ENCODE results near the gene FAM72C. TPM values are rescaled to one million over a fixed set of nuclear protein-coding genes. Genes with fewer than 3 reads are reported as not detected.
"Not testable (repeated sequence)": the region's sequence is repeated elsewhere in the genome, so short reads cannot be mapped to it uniquely, and the experiment has no call there.

The FAM72C gene
- total and polyA plus RNA-seq, 2 of the 8 experiments (the other 6 are each of a cell fraction or from before 2014, with no cell fraction given) = 1.9 to 6.3 TPM

DNA sequence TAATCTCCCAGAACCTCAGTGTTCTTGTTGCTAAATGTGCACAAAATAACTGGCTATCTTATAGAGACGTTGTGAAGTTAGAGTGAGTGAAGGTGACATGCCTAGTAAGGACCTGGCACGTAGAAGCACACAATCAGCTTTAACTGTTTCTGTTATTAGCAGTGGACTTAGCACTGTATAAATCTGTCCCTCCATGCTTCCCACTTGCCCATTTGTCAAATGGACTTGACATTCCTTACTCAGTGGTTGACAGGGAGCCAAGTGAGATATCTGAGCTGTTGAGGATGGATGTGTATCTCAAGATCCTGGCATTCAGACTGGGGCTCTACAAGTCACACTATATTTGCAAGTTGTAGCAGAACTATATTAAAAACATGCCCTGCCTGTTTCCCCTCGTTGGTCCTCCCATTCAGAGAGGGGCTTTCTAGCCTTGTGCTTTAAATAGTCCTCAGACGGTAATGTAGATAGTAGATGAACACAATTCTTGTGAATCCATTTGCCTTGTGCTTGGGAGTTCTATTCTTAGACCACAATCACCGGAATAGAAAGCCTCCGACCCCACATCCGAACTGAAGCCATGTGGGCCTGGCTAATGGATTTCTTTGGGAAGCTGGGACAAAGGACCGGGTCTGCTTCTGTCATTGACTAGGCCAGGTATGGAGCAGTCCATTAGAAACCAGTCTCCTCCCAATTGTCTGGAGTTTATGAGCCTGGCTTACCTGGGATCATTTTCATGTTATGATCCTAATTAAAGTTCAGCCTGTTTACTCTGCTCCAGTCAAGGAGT is 43.6 kb upstream of the FAM72C start:
- H2BK15ac ChIP-seq (ENCODE audit: low read length); H3K9me3 ChIP-seq (ENCODE audit: insufficient read depth in 2 of 2, low read depth in 1 of 2, low read length in 1 of 2); H3K4me2 ChIP-seq (ENCODE audit: insufficient read depth in 1 of 2, low read depth in 2 of 2, low read length in 2 of 2); H3K23me2 ChIP-seq (ENCODE audit: low read depth, low read length); H3K79me1 ChIP-seq (ENCODE audit: low read depth, low read length); H2BK20ac ChIP-seq (ENCODE audit: low read length); H2BK120ac ChIP-seq (replicated peaks; ENCODE audit: low read depth, low read length); H3K79me2 ChIP-seq (ENCODE audit: control insufficient read depth in 1 of 2, insufficient read depth in 2 of 2, low read length in 2 of 2); H3K56ac ChIP-seq (replicated peaks; ENCODE audit: insufficient read length, low read depth, low read length); H2AFZ ChIP-seq (ENCODE audit: low read length); H2AK5ac ChIP-seq (ENCODE audit: low read depth, low read length); H3K27ac ChIP-seq (ENCODE audit: low read depth, low read length); H2BK5ac ChIP-seq (ENCODE audit: low read depth, low read length); H3K9ac ChIP-seq (replicated peaks in 1 of 4; ENCODE audit: extremely low read depth in 1 of 4, low read depth in 3 of 4, low read length in 3 of 4); H3K36me3 ChIP-seq (ENCODE audit: control insufficient read depth in 2 of 4, insufficient read depth in 4 of 4, low read length in 3 of 4); H3K4me3 ChIP-seq (ENCODE audit: extremely low read depth in 1 of 4, insufficient read depth in 2 of 4, low read depth in 3 of 4, low read length in 4 of 4); H3K18ac ChIP-seq (ENCODE audit: extremely low read depth, low read length); H4K91ac ChIP-seq (replicated peaks; ENCODE audit: insufficient read length, low read length); H3K4me1 ChIP-seq (replicated peaks in 1 of 4; ENCODE audit: control insufficient read depth in 3 of 4, insufficient read depth in 4 of 4, low read length in 3 of 4); H4K8ac ChIP-seq (ENCODE audit: extremely low read depth, insufficient read depth, low read length); H3K23ac ChIP-seq (ENCODE audit: insufficient read length); H4K20me1 ChIP-seq (replicated peaks in 1 of 2; ENCODE audit: control insufficient read depth in 1 of 2, insufficient read depth in 2 of 2, low read length in 2 of 2); H3K4ac ChIP-seq (replicated peaks; ENCODE audit: insufficient read length, low read depth, low read length); H3K14ac ChIP-seq (ENCODE audit: insufficient read length); H4K5ac ChIP-seq (ENCODE audit: insufficient read length, low read depth, low read length); FAIRE-seq; H2BK12ac ChIP-seq (ENCODE audit: low read depth, low read length); CTCF ChIA-PET (ENCODE audit: partially characterized antibody); POLR2A ChIA-PET (ENCODE audit: partially characterized antibody); DNase-seq (ENCODE audit: low read depth in 1 of 2, low spot score in 2 of 2); H3K27me3 ChIP-seq (replicated peaks in 1 of 4; ENCODE audit: control insufficient read depth in 3 of 4, extremely low read depth in 1 of 4, insufficient read depth in 3 of 4, low read length in 3 of 4): not testable (repeated sequence)
- no CpG with 5 or more reads among the region's 8 CpGs for WGBS, 2 experiments (ENCODE audit: extremely low coverage in 1 of 2, insufficient coverage in 1 of 2, insufficient read length in 1 of 2, insufficient replicate concordance in 2 of 2, low coverage in 1 of 2, low lambda C conversion rate in 2 of 2, missing lambda C conversion rate in 1 of 2)

DNA sequence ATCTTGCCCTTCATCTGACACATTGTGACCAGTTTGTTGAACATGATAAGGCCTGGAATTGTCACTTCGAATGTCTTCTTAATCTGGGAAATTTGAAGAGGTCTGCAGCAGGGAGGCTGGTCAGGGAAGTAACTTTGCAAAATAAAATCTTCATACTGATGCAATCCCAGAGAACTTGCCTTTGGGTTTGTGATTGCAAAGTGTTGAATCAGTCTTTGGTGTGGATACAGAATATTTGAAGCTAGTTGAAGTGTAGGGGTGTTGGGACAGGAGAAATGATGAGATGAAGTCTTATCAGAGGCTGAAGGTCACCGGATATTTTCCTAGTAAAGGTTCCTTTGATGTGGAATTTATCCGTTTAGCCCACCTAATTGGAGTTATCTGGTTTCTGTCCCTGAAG is 42.7 kb upstream of the FAM72C start:
- H3K56ac ChIP-seq (replicated peaks; ENCODE audit: insufficient read length, low read depth, low read length); CTCF ChIA-PET (ENCODE audit: partially characterized antibody): not testable (repeated sequence)
- no CpG with 5 or more reads among the region's 3 CpGs for WGBS, 2 experiments (ENCODE audit: extremely low coverage in 1 of 2, insufficient coverage in 1 of 2, insufficient read length in 1 of 2, insufficient replicate concordance in 2 of 2, low coverage in 1 of 2, low lambda C conversion rate in 2 of 2, missing lambda C conversion rate in 1 of 2)

More for the DNA sequence above, 42.7 kb upstream of the FAM72C start:
- H2BK5ac ChIP-seq (ENCODE audit: low read depth, low read length); POLR2A ChIA-PET (ENCODE audit: partially characterized antibody); H2AFZ ChIP-seq (ENCODE audit: low read length); H3K18ac ChIP-seq (ENCODE audit: extremely low read depth, low read length); H3K27ac ChIP-seq (ENCODE audit: low read depth, low read length); H2AK5ac ChIP-seq (ENCODE audit: low read depth, low read length); H3K9ac ChIP-seq (replicated peaks in 1 of 4; ENCODE audit: extremely low read depth in 1 of 4, low read depth in 3 of 4, low read length in 3 of 4); DNase-seq (ENCODE audit: low read depth in 1 of 2, low spot score in 2 of 2); H2BK12ac ChIP-seq (ENCODE audit: low read depth, low read length); H3K4me1 ChIP-seq (replicated peaks in 1 of 4; ENCODE audit: control insufficient read depth in 3 of 4, insufficient read depth in 4 of 4, low read length in 3 of 4); H3K23me2 ChIP-seq (ENCODE audit: low read depth, low read length); H2BK20ac ChIP-seq (ENCODE audit: low read length); H4K8ac ChIP-seq (ENCODE audit: extremely low read depth, insufficient read depth, low read length); H3K23ac ChIP-seq (ENCODE audit: insufficient read length); H3K36me3 ChIP-seq (ENCODE audit: control insufficient read depth in 2 of 4, insufficient read depth in 4 of 4, low read length in 3 of 4); H3K79me1 ChIP-seq (ENCODE audit: low read depth, low read length); FAIRE-seq; H3K14ac ChIP-seq (ENCODE audit: insufficient read length); H2BK15ac ChIP-seq (ENCODE audit: low read length); H4K5ac ChIP-seq (ENCODE audit: insufficient read length, low read depth, low read length); H4K91ac ChIP-seq (replicated peaks; ENCODE audit: insufficient read length, low read length); H3K4me3 ChIP-seq (ENCODE audit: extremely low read depth in 1 of 4, insufficient read depth in 2 of 4, low read depth in 3 of 4, low read length in 4 of 4); H3K79me2 ChIP-seq (ENCODE audit: control insufficient read depth in 1 of 2, insufficient read depth in 2 of 2, low read length in 2 of 2); H3K4me2 ChIP-seq (ENCODE audit: insufficient read depth in 1 of 2, low read depth in 2 of 2, low read length in 2 of 2); H3K4ac ChIP-seq (replicated peaks; ENCODE audit: insufficient read length, low read depth, low read length); H4K20me1 ChIP-seq (replicated peaks in 1 of 2; ENCODE audit: control insufficient read depth in 1 of 2, insufficient read depth in 2 of 2, low read length in 2 of 2); H3K9me3 ChIP-seq (ENCODE audit: insufficient read depth in 2 of 2, low read depth in 1 of 2, low read length in 1 of 2); H3K27me3 ChIP-seq (replicated peaks in 1 of 4; ENCODE audit: control insufficient read depth in 3 of 4, extremely low read depth in 1 of 4, insufficient read depth in 3 of 4, low read length in 3 of 4); H2BK120ac ChIP-seq (replicated peaks; ENCODE audit: low read depth, low read length): not testable (repeated sequence)
